Measurements from ENCODE around the gene ADAM33.

The ADAM33 gene

GRCh38 chr20:3681931-3682781, at the start of gene ADAM33:
Gene ADAM33, minus strand, starts transcription at chr20:3682010. Its CDS starts 6 bp downstream, at chr20:3682004.
- DNase-seq: no peak

DNA sequence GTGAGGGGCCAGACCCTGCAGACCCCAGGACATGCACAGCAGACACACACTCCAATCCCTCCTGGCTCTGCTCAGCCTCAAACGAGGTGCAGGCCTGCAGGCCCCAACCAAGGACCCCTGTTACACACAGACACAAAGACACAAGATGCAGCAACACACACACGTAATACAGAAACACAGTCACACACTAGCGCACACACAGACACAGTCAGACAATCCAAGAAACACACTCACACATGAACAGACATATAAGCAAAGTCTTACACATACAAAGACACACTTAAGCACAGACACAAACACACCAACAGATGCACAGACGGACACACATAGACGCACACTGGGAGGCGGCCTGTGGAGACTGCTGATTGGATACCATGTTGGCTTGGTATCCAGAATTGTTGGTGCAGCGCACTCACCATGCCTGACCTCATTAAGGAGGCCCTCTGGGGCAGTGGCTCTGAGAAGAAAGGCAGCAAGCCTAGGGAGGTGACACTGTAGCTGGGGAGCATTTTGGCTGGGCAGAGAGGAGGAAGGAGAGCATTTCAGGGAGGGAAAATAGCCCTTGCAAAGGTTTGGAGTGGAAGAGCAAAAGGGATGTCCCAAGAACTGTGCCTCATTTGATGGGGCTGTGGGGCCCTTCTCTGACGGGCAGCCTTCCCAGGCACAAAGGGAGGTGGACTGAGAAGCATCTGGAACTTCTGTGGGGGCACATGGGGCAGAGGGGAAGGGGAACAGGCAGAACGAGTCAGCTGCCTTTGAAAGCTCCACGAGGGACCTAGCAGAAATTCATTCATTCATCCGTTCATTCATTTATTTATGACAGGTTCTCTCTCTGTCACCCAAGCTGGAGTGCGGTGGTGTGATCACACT, 49.2 kb upstream of the ADAM33 start:
- no peak for DNase-seq

DNA sequence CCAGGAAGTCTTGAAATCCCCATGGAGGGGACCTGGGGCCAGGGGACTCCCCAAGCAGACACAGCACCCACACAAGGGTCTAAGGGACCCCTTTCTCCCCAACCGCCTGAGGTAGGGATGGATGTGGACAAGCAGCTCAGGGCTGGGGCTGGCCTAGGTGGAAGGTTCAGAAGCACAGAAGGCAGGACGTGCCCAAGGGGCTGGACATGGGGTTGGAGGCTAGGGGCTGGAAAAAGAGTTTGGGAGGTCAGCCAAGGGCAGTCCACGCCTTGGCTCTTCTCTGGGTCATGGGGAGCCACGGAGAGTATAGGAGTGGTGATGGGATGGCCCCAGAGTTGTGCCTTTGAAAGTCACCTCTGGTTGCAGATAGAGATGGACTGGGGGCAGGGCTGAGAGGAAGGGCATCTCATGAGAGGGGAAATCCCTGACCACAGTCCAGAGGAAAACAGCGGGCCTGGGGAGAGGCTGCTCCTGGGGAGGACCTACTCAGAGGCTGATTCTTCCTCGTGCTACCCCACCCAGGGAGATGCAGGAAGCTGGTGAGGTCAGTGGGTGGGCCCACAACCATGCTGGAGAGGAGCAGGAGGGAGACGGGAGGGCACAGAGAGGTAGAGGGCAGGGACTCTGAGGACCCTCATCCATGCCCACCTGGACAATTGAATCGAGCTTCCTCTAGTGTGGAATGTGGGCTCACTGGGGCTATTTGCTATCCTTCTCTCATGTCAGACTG, 48.2 kb upstream of the ADAM33 start:
- DNase-seq: no peak

GRCh38 chr20:3729378-3729777, 47.6 kb upstream of the ADAM33 start:
- DNase-seq: no peak

GRCh38 chr20:3728876-3729275, 47.1 kb upstream of the ADAM33 start:
- DNase-seq: no peak

DNA sequence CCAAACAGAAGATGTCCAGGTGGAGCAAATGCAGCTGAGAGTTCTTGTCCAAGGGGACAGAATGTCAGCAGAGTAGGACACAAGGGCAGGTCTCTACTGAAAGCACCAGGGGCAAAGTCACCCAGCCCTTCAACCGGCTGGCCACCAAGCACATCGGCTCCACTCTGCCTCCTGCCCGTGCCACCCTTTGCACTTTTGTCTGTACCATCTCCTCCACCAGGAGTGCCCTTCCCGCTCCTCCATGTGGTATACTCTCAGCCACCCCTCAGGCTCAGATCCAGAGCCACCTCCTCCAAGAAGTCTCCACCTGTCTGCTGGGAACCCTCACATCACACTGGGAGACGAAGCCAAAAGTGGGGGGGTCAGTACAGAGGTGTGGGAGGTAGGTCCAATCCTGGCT, 46.5 kb upstream of the ADAM33 start:
- no peak for DNase-seq

GRCh38 chr20:3727401-3728021, 45.7 kb upstream of the ADAM33 start:
- DNase-seq: no peak

- no peak for DNase-seq
These were observed 42.5 kb upstream of the ADAM33 start for GRCh38 chr20:3724356-3724755.

GRCh38 chr20:3723284-3723683, 41.5 kb upstream of the ADAM33 start:
- DNase-seq: no peak

GRCh38 chr20:3721912-3722311, 40.1 kb upstream of the ADAM33 start:
- no peak for DNase-seq

GRCh38 chr20:3720626-3721025, 38.8 kb upstream of the ADAM33 start:
- DNase-seq: no peak

- DNase-seq: no peak
These were observed 38.3 kb upstream of the ADAM33 start for GRCh38 chr20:3720068-3720467.

GRCh38 chr20:3719046-3719445, 37.2 kb upstream of the ADAM33 start:
- no peak for DNase-seq

DNA sequence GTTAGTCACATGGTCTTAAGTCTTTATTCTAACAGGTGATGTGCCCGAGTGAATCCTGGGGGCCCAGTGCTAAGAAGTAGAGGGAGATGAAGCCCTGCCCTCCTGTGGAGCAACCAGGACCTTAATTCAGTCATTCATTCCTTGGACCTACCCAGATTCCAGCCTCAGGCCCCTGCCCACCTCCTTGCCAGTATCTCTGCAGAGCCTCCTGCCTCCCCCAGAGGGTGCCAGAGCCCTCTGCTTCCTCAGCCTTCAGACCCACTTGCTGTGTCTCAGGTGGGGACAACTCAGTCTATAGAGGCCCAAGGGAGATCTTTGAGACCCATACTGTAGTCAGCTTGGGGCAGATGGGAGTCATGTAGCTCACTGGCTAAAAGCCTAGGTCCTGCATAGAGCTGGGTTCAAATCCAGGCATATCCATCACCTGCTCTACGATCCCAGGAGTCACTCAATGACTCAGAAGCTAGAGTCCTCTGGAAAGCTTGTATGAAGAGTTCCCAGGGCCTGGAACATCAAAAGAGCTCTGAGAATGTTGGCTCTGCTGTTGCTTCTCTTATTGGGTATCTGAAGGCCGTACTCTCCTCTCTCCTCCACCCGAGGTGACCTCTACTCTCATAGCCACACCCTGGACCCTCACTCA, 34.5 kb upstream of the ADAM33 start:
- no peak for DNase-seq

- no peak for DNase-seq
These were observed 32.3 kb upstream of the ADAM33 start for GRCh38 chr20:3714092-3714491.

GRCh38 chr20:3712279-3712873, 30.6 kb upstream of the ADAM33 start, which contains the start of gene SIGLEC1:
Gene SIGLEC1, minus strand, starts transcription at chr20:3712600. Its CDS starts 5,472 bp downstream, at chr20:3707128.
- DNase-seq: no peak

DNA sequence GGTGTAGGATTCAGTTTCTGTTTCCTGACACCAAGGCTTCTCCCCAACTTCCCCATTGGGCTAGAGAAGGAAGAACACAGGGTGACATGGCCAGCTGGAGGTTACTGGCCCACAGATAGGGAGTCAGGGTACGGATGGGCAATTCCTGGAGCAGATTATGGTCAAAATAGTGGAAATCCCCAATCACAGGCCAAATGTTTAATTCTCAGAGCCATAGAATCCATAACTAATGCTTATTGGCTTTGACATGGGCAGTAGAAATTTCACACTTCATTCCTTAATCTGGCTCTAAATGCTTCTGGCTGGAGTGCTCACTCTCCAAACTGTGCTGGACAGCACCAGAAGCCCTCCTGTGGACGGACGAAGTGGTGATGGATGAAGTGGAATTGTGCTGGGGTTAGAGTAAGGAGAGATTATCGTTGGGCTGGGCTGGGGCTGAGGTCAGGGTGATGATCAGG, 29.7 kb upstream of the ADAM33 start:
- DNase-seq: no peak

DNA sequence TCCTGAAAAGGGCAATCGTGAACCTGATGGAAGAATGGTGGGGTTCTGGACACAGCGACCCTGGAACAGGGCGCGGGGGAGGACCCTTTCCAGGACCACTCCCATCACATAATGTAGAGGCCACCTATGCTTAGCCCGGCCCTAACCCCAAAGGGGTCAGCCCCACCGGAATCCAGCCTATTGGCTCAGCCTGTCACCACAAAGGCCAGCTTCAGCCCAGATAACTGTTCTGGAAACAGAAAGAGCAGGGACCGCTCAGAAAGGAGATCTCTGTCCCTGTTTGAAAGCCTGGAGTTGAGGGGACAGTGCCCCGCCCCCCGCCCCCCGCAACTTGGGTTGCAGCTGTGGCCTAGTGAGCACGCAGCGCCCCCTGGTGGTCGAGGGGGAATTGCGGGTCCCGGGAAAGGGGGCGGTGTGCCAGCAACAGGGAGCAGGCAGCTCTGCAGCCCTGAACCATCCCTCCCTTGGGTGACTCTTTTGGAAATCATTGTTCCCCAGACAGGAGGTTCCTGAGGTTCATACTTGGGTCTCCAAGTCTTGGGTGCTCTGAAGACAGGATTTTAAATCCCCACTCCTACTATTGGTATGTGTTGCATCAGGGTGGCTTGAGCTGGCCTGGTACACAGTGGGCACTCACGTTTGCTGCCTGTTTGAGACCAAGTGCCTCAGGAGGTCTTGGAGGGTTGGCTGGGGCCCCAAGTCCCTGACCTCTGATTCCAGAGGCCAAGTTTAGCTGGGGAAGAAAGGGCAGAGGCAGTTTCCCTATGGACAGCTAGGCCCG, 29.1 kb upstream of the ADAM33 start:
- no peak for DNase-seq

DNA sequence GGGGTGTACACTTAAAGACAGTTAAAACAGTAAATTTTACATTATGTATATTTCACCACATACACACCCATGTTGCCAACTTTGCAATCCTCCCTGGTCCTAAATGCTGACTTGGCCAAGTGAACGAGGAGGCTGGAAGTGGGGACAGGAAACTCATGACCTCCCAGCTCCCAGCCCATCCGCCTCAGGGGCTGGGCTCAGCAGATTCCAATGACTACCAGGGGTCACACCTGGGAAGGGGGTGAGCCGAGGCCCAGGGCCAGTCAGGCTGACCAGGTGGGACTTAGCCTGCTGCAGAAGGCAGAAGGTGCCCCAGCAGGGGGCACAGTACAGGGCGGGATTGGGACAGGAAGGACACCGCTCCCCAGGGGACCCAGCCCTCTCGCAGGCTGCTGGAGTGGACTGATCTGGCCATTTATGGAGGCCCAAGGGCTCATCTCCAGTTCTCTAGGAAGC, 28.2 kb upstream of the ADAM33 start:
- DNase-seq: no peak

GRCh38 chr20:3707508-3707899, 25.7 kb upstream of the ADAM33 start:
- DNase-seq: no peak
